Measurements from ENCODE around the gene SELENOS. TPM values are rescaled to one million over a fixed set of nuclear protein-coding genes. Genes with fewer than 3 reads are reported as not detected.

Gene SELENOS
- total RNA-seq, 1 donor from 2014 or later = 48.9 TPM

GRCh38 chr15:101242160-101242998 lies 34.9 kb downstream of the SELENOS start:
- Mint-ChIP-seq H3K4me3 (ENCODE audit: unreplicated experiment) (no peak overlapping the region), H3K36me3 (ENCODE audit: low read depth, unreplicated experiment) (no peaks in the 10 kb centered on the region), H3K4me1 (ENCODE audit: unreplicated experiment) (peaks cover 22% of the 10 kb centered on the region), H3K27me3 (ENCODE audit: unreplicated experiment) (peaks cover 1% of the 10 kb centered on the region), H3K9me3 (ENCODE audit: unreplicated experiment) (no peaks in the 10 kb centered on the region), H3K27ac (ENCODE audit: unreplicated experiment) (no peak overlapping the region)
- no peak for TF ChIP-seq CTCF (IDR thresholded peaks at IDR 0.05; ENCODE audit: unreplicated experiment)
- no peak for DNase-seq (ENCODE audit: low spot score)

GRCh38 chr15:101240358-101240757 lies 36.9 kb downstream of the SELENOS start:
- no peak overlapping the region for H3K4me3 Mint-ChIP-seq (ENCODE audit: unreplicated experiment)
- TF ChIP-seq CTCF (IDR thresholded peaks at IDR 0.05; ENCODE audit: unreplicated experiment) = no peak
- no peak overlapping the region for H3K27ac Mint-ChIP-seq (ENCODE audit: unreplicated experiment)
- H3K36me3 Mint-ChIP-seq (ENCODE audit: low read depth, unreplicated experiment) = no peaks in the 10 kb centered on the region
- H3K4me1 Mint-ChIP-seq (ENCODE audit: unreplicated experiment) = peaks cover 22% of the 10 kb centered on the region
- no peaks in the 10 kb centered on the region for H3K9me3 Mint-ChIP-seq (ENCODE audit: unreplicated experiment)
- peaks cover 1% of the 10 kb centered on the region for H3K27me3 Mint-ChIP-seq (ENCODE audit: unreplicated experiment)
- no peak for DNase-seq (ENCODE audit: low spot score)

GRCh38 chr15:101239724-101240136 lies 37.6 kb downstream of the SELENOS start:
- H3K27ac Mint-ChIP-seq (ENCODE audit: unreplicated experiment) = no peak overlapping the region

GRCh38 chr15:101237251-101237650 lies 40.0 kb downstream of the SELENOS start:
- no peak overlapping the region for H3K27ac Mint-ChIP-seq (ENCODE audit: unreplicated experiment)
- peaks cover 9% of the 10 kb centered on the region for H3K36me3 Mint-ChIP-seq (ENCODE audit: low read depth, unreplicated experiment)
- TF ChIP-seq CTCF (IDR thresholded peaks at IDR 0.05; ENCODE audit: unreplicated experiment) = no peak
- H3K4me1 Mint-ChIP-seq (ENCODE audit: unreplicated experiment) = peaks cover 13% of the 10 kb centered on the region
- DNase-seq (ENCODE audit: low spot score) = no peak
- H3K9me3 Mint-ChIP-seq (ENCODE audit: unreplicated experiment) = no peaks in the 10 kb centered on the region
- no peak overlapping the region for H3K4me3 Mint-ChIP-seq (ENCODE audit: unreplicated experiment)
- H3K27me3 Mint-ChIP-seq (ENCODE audit: unreplicated experiment) = no peaks in the 10 kb centered on the region

More at GRCh38 chr15:101239724-101240136, 37.6 kb downstream of the SELENOS start:
- Mint-ChIP-seq H3K27me3 (ENCODE audit: unreplicated experiment) (no peaks in the 10 kb centered on the region), H3K9me3 (ENCODE audit: unreplicated experiment) (no peaks in the 10 kb centered on the region), H3K4me1 (ENCODE audit: unreplicated experiment) (peaks cover 18% of the 10 kb centered on the region), H3K36me3 (ENCODE audit: low read depth, unreplicated experiment) (no peaks in the 10 kb centered on the region), H3K4me3 (ENCODE audit: unreplicated experiment) (no peak overlapping the region)
- no peak for TF ChIP-seq CTCF (IDR thresholded peaks at IDR 0.05; ENCODE audit: unreplicated experiment)
- no peak for DNase-seq (ENCODE audit: low spot score)

GRCh38 chr15:101233651-101234280 lies 43.5 kb downstream of the SELENOS start:
- no peak for DNase-seq (ENCODE audit: low spot score)
- Mint-ChIP-seq H3K36me3 (ENCODE audit: low read depth, unreplicated experiment) (peaks cover 9% of the 10 kb centered on the region), H3K4me1 (ENCODE audit: unreplicated experiment) (no peaks in the 10 kb centered on the region), H3K27ac (ENCODE audit: unreplicated experiment) (no peak overlapping the region), H3K4me3 (ENCODE audit: unreplicated experiment) (no peak overlapping the region), H3K27me3 (ENCODE audit: unreplicated experiment) (no peaks in the 10 kb centered on the region), H3K9me3 (ENCODE audit: unreplicated experiment) (no peaks in the 10 kb centered on the region)
- no peak for TF ChIP-seq CTCF (IDR thresholded peaks at IDR 0.05; ENCODE audit: unreplicated experiment)

Data from endothelial cell (in vitro differentiated cells).